ENCODE measurements around the gene ORAI1. TPM values are rescaled to one million over a fixed set of nuclear protein-coding genes. Genes with fewer than 3 reads are reported as not detected.

ORAI1 gene
- total RNA-seq, 1 experiment from 2014 or later: 31.4 TPM

- intact Hi-C loops (cut with micrococcal nuclease): no loop called here
- Histone ChIP-seq H3K27me3 (ENCODE audit: low read length) (no peaks in the 10 kb centered on the region), H3K4me1 (ENCODE audit: insufficient read depth, low read length) (no peaks in the 10 kb centered on the region; the same call in 1 of the 2 replicates), H2AFZ (ENCODE audit: low read length) (no peak overlapping the region), H3K79me2 (ENCODE audit: low read length) (no peaks in the 10 kb centered on the region), H4K20me1 (ENCODE audit: low read length) (no peaks in the 10 kb centered on the region), H3K4me2 (ENCODE audit: low read length) (no peak overlapping the region), H3K36me3 (ENCODE audit: low read depth, low read length) (no peaks in the 10 kb centered on the region), H3K27ac (ENCODE audit: low read length) (no peak overlapping the region), H3K9ac (ENCODE audit: low read length) (no peak overlapping the region), H3K9me3 (ENCODE audit: low read length) (no peaks in the 10 kb centered on the region), H3K9me2 (replicated peaks; ENCODE audit: low read length) (no peaks in the 10 kb centered on the region), H3F3A (ENCODE audit: low read length, unreplicated experiment) (no peaks in the 10 kb centered on the region), H3K4me3 (ENCODE audit: low read length) (no peak overlapping the region)
- ChIA-PET CTCF (interaction anchor here (0.6 kb wide), 1 partner anchor 35 kb away, joined by 7 read pairs; no protein-coding TSS in a partner anchor), POLR2A (ENCODE audit: unreplicated experiment) (no interaction called here)
- no TSS peak for BruUV-seq (replicated peaks)
- TF ChIP-seq EZH2 (IDR thresholded peaks at IDR 0.05; ENCODE audit: low read length, unreplicated experiment) (no peak), EZH2phosphoT487 (IDR thresholded peaks at IDR 0.05; ENCODE audit: borderline replicate concordance, low read length) (no peak)
- TF ChIP-seq, protein P1, sequence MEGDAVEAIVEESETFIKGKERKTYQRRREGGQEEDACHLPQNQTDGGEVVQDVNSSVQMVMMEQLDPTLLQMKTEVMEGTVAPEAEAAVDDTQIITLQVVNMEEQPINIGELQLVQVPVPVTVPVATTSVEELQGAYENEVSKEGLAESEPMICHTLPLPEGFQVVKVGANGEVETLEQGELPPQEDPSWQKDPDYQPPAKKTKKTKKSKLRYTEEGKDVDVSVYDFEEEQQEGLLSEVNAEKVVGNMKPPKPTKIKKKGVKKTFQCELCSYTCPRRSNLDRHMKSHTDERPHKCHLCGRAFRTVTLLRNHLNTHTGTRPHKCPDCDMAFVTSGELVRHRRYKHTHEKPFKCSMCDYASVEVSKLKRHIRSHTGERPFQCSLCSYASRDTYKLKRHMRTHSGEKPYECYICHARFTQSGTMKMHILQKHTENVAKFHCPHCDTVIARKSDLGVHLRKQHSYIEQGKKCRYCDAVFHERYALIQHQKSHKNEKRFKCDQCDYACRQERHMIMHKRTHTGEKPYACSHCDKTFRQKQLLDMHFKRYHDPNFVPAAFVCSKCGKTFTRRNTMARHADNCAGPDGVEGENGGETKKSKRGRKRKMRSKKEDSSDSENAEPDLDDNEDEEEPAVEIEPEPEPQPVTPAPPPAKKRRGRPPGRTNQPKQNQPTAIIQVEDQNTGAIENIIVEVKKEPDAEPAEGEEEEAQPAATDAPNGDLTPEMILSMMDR (conservative IDR thresholded peaks at IDR 0.05; ENCODE audit: low read depth, low read length): no peak
- no peak for ATAC-seq
- no peak for DNase-seq
Observed at GRCh38 chr12:121614872-121615467, 11.4 kb upstream of the ORAI1 start.

DNA sequence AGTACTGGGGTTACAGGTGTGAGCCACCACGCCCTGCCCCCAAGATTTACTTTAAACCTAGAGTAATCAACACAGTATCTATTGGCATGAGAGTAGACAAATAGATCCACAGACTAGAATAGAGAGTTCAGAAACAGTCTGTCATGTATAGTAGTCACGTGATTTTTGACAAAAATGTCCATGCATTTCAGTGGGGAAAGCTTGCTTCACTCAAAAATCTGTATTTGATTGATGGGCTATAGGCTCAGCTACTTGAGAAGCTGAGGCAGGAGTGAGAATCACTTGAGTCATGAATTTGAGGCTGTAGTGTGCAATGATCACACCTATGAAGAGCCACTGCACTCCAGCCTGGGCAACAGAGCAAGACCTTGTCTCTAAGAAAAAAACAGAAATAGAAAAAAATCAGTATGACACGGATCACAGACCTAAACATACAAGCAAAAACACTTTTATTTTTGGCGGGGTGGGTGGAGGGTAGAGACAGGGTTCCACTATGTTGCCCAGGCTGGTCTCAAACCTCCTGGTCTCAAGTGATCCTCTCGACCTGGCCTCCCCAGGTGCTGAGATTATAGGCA is 7.6 kb upstream of the ORAI1 start:
- Histone ChIP-seq H3K9me3 (ENCODE audit: low read length) (no peaks in the 10 kb centered on the region), H3K27ac (ENCODE audit: low read length) (no peak overlapping the region), H3K9ac (ENCODE audit: low read length) (no peak overlapping the region), H3K4me3 (ENCODE audit: low read length) (no peak overlapping the region), H2AFZ (ENCODE audit: low read length) (no peak overlapping the region), H3K79me2 (ENCODE audit: low read length) (no peaks in the 10 kb centered on the region), H3F3A (ENCODE audit: low read length, unreplicated experiment) (no peaks in the 10 kb centered on the region), H3K4me2 (ENCODE audit: low read length) (no peak overlapping the region), H3K36me3 (ENCODE audit: low read depth, low read length) (no peaks in the 10 kb centered on the region), H4K20me1 (ENCODE audit: low read length) (no peaks in the 10 kb centered on the region), H3K27me3 (ENCODE audit: low read length) (no peaks in the 10 kb centered on the region), H3K9me2 (replicated peaks; ENCODE audit: low read length) (no peaks in the 10 kb centered on the region), H3K4me1 (ENCODE audit: insufficient read depth, low read length) (no peaks in the 10 kb centered on the region)
- intact Hi-C loops (cut with micrococcal nuclease): no loop called here
- ATAC-seq (no peak), DNase-seq (no peak)
- TF ChIP-seq, protein P1 (conservative IDR thresholded peaks at IDR 0.05; ENCODE audit: low read depth, low read length): no peak
- no peak for TF ChIP-seq EZH2phosphoT487 (IDR thresholded peaks at IDR 0.05; ENCODE audit: borderline replicate concordance, low read length)
- no peak for TF ChIP-seq EZH2 (IDR thresholded peaks at IDR 0.05; ENCODE audit: low read length, unreplicated experiment)
- BruUV-seq (replicated peaks): no TSS peak
- ChIA-PET CTCF (no interaction called here), POLR2A (ENCODE audit: unreplicated experiment) (no interaction called here)

DNA sequence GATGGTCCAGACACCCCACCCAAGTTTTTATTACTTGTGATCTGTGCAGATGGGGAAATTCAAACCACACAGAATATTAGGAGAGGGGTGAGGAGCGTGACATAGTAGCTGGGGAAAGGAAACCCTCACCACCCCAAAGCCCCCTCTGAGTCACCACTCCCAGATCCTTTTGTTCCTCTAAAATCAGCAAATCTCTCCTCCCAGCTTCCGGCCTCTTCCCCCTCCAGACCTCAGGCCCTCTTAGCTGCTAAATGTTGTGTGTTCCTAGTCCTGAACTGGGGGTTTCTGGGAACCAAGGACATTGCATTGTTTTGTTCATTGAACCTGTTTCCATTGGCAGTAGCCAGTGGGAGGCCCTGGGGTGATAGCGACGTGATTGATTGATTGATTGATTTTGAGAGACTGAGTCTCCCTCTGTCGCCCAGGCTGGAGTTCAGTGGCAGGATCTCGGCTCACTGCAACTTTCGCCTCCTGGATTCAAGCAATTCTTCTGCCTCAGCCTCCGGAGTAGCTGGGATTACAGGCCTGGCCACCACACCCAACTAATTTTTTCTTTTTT is 5.9 kb upstream of the ORAI1 start:
- no peak overlapping the region for H3K27ac ChIP-seq (ENCODE audit: low read length)
- H3K79me2 ChIP-seq (ENCODE audit: low read length): no peaks in the 10 kb centered on the region
- H3K4me1 ChIP-seq (ENCODE audit: insufficient read depth, low read length): peaks cover 5% of the 10 kb centered on the region
- H3K36me3 ChIP-seq (ENCODE audit: low read depth, low read length): no peaks in the 10 kb centered on the region
- ChIA-PET CTCF (no interaction called here), POLR2A (ENCODE audit: unreplicated experiment) (no interaction called here)
- DNase-seq (no peak), ATAC-seq (no peak)
- H3F3A ChIP-seq (ENCODE audit: low read length, unreplicated experiment): no peaks in the 10 kb centered on the region
- TF ChIP-seq EZH2 (IDR thresholded peaks at IDR 0.05; ENCODE audit: low read length, unreplicated experiment) (no peak), EZH2phosphoT487 (IDR thresholded peaks at IDR 0.05; ENCODE audit: borderline replicate concordance, low read length) (no peak)
- TF ChIP-seq, protein P1 (conservative IDR thresholded peaks at IDR 0.05; ENCODE audit: low read depth, low read length): no peak
- H3K4me2 ChIP-seq (ENCODE audit: low read length): no peak overlapping the region
- H3K4me3 ChIP-seq (ENCODE audit: low read length): no peak overlapping the region
- no peaks in the 10 kb centered on the region for H3K27me3 ChIP-seq (ENCODE audit: low read length)
- no TSS peak for BruUV-seq (replicated peaks)
- no peak overlapping the region for H2AFZ ChIP-seq (ENCODE audit: low read length)
- no peak overlapping the region for H3K9ac ChIP-seq (ENCODE audit: low read length)
- H3K9me3 ChIP-seq (ENCODE audit: low read length): no peaks in the 10 kb centered on the region
- H4K20me1 ChIP-seq (ENCODE audit: low read length): no peaks in the 10 kb centered on the region
- intact Hi-C loops (cut with micrococcal nuclease): no loop called here
- H3K9me2 ChIP-seq (replicated peaks; ENCODE audit: low read length): no peaks in the 10 kb centered on the region

Data from PC-3 (cell line).